ENCODE data around the gene FLOT1. TPM values are rescaled to one million over a fixed set of nuclear protein-coding genes. Genes with fewer than 3 reads are reported as not detected.

The FLOT1 gene
- total and polyA plus RNA-seq, 2 of the 13 experiments (the other 11 are each of a cell fraction or from before 2014, with no cell fraction given), result 82.3 to 130 TPM

DNA sequence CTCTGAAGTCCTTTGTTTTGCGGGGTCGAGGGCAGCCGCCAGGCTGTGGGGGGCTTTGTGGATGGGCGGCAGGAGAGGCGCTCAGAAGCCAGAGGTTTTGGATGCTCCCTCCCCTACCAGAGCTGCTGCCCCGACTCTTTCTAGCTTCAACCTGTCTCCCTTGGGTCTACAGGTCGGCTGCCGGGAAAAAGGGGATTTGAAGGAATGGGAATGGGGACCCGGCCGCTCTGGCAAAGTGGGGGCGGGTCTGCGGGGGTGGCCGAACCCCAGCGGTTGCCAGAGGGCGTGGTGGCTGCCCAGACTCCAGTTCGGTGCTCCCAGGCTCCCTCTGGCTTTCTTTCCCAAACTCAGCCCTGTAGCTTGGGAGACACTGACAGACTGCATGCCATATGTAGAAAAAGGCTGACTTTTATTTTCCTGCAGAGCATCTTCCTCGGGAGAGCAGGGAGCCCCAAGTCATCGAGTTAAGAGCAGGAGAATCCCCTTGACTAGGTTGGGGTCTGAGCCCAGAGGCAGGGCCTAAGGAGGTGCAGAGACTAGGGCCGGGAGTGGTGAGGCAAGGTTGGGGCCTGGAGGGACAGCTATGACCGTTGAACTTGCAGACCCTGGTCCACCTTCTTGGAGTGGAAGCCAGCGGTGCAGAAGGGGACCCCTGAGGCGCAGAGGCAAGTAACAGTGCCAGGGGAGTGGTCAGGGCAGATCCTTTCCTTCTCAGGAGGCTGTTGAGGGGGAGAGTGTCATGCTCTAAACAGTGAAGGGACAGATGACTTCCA, 54.6 kb downstream of the FLOT1 start:
- POLR2A ChIA-PET, result interaction anchor here (0.9 to 3.0 kb wide), 14 partner anchors 8 to 195 kb away, joined by 3 to 23 read pairs (median 4); partner anchors contain the start of genes DHX16, IER3, MDC1 and MRPS18B
- DNase-seq (ENCODE audit: low spot score) (no peak), FAIRE-seq (no peak), ATAC-seq (peak; percentile 3)
- Histone ChIP-seq H4K20me1 (ENCODE audit: insufficient read depth, low read length) (no peaks in the 10 kb centered on the region), H3K9me3 (ENCODE audit: low read length) (no peaks in the 10 kb centered on the region), H2AFZ (ENCODE audit: low read length) (no peak overlapping the region), H3K27ac (ENCODE audit: extremely low read length, insufficient read depth, low read length) (no peak overlapping the region), H3K4me1 (ENCODE audit: insufficient read depth, low read length) (peaks cover 71% of the 10 kb centered on the region), H3K79me2 (ENCODE audit: insufficient read depth, low read length) (no peaks in the 10 kb centered on the region), H3K9ac (ENCODE audit: insufficient read depth, low read depth, low read length) (peak overlapping the region; percentile 65), H3K36me3 (replicated peaks in 1 of 2; ENCODE audit: control insufficient read depth in 1 of 2, insufficient read depth in 2 of 2, low read length in 2 of 2) (no peaks in the 10 kb centered on the region), H3K4me2 (ENCODE audit: low read depth, low read length) (peak overlapping the region; percentile 84), H3K4me3 (replicated peaks in 1 of 3; ENCODE audit: insufficient read depth in 1 of 3, low read depth in 2 of 3, low read length in 3 of 3) (peak overlapping the region; percentile 77 to 84 (median 81)), H3K27me3 (ENCODE audit: control insufficient read depth in 1 of 2, insufficient read depth in 2 of 2, low read length in 2 of 2) (no peaks in the 10 kb centered on the region)
- 21% methylated on average over 22 of the region's 22 CpGs for WGBS (ENCODE audit: low lambda C conversion rate)
- intact Hi-C loops (cut with micrococcal nuclease; ENCODE audit: unreplicated experiment) (loop anchor here (1.0 kb wide), 1 partner anchor 34 kb away; no protein-coding TSS in a partner anchor), in situ Hi-C loops (cut with HindIII; ENCODE audit: extremely low pct_ligation_motif_present, low pct_unique_long_range_greater_than_20kb) (loop anchor here (25.0 kb wide), 1 partner anchor 399 kb away; no protein-coding TSS in a partner anchor)
- CTCF ChIA-PET (ENCODE audit: low intra/inter-chr PET ratio, low total read pairs), result interaction anchor here (1.7 kb wide), 1 partner anchor 9 kb away, joined by 6 read pairs; no protein-coding TSS in a partner anchor
- TSS peak; percentile 58 for BruUV-seq (replicated peaks)
- TF ChIP-seq ZNF329 (CRISPR knock-in tag; IDR thresholded peaks at IDR 0.05; ENCODE audit: low read depth), result no peak
- TF ChIP-seq ZNF326 (CRISPR knock-in tag; IDR thresholded peaks at IDR 0.05; ENCODE audit: borderline replicate concordance), result no peak
- TF ChIP-seq HMG20B (CRISPR knock-in tag; conservative IDR thresholded peaks at IDR 0.05), result no peak
- TF ChIP-seq ARID5B (CRISPR knock-in tag; IDR thresholded peaks at IDR 0.05), result 0 out of 2 replicates have a peak, but pooled peaks have one; percentile 2
- 0 out of 2 replicates have a peak, but pooled peaks have one; percentile 10 for TF ChIP-seq TGIF2 (CRISPR knock-in tag; IDR thresholded peaks at IDR 0.05)
- TF ChIP-seq, protein P1, sequence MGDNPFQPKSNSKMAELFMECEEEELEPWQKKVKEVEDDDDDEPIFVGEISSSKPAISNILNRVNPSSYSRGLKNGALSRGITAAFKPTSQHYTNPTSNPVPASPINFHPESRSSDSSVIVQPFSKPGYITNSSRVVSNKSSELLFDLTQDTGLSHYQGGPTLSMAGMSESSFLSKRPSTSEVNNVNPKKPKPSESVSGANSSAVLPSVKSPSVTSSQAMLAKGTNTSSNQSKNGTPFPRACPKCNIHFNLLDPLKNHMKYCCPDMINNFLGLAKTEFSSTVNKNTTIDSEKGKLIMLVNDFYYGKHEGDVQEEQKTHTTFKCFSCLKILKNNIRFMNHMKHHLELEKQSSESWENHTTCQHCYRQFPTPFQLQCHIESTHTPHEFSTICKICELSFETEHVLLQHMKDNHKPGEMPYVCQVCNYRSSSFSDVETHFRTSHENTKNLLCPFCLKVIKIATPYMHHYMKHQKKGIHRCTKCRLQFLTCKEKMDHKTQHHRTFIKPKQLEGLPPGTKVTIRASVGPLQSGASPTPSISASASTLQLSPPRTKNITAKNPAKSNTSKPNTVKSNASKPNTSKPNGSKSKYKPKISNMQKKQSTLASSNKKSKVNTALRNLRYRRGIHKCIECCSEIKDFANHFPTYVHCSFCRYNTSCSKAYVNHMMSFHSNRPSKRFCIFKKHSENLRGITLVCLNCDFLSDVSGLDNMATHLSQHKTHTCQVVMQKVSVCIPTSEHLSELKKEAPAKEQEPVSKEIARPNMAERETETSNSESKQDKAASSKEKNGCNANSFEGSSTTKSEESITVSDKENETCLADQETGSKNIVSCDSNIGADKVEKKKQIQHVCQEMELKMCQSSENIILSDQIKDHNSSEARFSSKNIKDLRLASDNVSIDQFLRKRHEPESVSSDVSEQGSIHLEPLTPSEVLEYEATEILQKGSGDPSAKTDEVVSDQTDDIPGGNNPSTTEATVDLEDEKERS (CRISPR knock-in tag; IDR thresholded peaks at IDR 0.05), result peak; percentile 20; the same call in 1 of the 2 replicates
- 0 out of 2 replicates have a peak, but pooled peaks have one; percentile 12 for TF ChIP-seq MXD4 (CRISPR knock-in tag; IDR thresholded peaks at IDR 0.05)
- no peak for TF ChIP-seq ZSCAN30 (CRISPR knock-in tag; IDR thresholded peaks at IDR 0.05)
- 0 out of 2 replicates have a peak, but pooled peaks have one; percentile 27 for TF ChIP-seq BRF2 (CRISPR knock-in tag; IDR thresholded peaks at IDR 0.05)
